VCaP (cell line): ENCODE results near the gene PKM.

Experiments used
- H3K27ac ChIP-seq: fragments of 450-650 bp; 2 replicates; pipeline ENCODE4 v1.5.1; 2017
- CTCF ChIP-seq: fragments of 450-650 bp; conservative IDR thresholded peaks from 2 replicates; pipeline ENCODE4 v1.5.1; 2017; ENCODE audit warnings: mild to moderate bottlenecking, moderate library complexity

The PKM gene

GRCh38 chr15:72242775-72243370 is 11.9 kb upstream of the PKM start:
- no peak overlapping the region for H3K27ac ChIP-seq
- TF ChIP-seq CTCF = no peak

GRCh38 chr15:72239652-72240051 is 8.7 kb upstream of the PKM start:
- H3K27ac ChIP-seq = no peak overlapping the region

DNA sequence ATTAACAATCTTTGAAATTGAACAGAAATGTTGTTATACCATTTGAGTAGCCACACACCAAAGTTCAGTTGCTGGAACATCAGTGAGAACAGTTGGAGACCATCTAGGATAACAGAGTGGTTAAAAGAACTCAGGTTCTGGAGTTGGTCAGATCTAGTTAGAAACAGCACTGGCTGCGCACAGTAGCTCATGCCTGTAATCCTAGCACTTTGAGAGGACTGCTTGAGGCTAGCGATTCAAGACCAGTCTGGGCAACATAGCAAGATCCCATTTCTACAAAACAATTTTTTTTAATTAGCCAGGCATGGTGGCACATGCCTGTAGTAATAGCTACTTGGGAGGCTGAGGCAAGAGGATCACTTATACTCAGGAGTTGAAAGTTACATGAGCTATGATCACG is 7.6 kb upstream of the PKM start:
- H3K27ac ChIP-seq = no peak overlapping the region
- TF ChIP-seq CTCF = no peak

More at GRCh38 chr15:72239652-72240051, 8.7 kb upstream of the PKM start:
- TF ChIP-seq CTCF = no peak

DNA sequence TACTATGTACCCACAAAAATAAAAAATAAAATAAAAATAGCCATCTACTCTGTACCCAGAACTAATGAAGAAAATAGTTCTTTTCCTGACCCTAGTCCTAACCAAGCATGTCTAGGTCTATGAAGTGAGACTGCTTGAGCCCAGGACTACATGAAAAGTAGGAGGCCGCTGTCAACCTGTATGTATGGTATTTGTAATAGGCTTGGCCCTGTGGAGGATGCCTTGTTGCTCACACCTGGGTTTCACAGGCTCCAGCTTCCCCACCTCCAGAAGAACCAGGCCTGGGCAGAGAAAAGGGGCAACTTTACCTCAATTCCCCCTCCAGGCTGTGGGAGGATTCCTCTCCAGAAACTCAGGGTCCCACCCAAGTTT is 6.8 kb upstream of the PKM start:
- TF ChIP-seq CTCF = no peak

DNA sequence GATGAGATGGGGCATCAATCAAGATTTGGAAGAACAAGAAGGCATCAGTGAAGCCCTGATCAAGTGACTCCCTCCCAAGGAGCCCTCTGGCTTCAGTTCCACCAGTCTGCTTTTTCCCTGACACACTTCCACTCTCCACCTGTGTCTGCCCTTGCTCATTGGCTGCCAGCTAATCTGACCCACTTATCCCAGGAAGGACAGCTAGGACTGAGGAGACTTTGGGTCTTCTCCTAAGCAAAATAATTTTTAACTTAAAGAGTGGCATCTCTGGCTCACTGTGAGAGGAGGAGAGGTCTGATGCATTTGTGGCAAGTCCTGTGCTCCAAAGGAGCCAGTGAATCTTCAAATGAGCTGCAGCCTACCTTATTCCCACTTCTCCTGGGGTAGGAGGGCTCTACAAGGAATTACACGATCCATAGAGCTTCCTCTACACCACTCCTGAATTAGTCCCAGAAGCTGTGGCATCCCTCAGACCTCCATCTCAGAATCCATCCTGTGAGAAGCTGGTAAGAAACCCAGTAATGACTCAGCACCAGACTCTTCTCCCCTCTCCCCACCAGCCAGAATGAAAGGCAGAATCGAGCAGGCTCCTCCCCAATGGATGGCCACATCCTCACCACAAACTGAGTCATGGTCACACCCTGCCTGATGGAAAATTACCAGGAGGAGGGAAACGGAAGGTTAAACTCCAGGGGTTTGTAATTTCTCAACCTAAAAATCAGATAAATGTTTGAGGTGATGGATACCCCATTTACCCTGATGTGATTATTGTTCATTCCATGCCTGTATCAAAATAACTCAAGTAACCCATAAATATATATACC is 6.3 kb upstream of the PKM start:
- no peak overlapping the region for H3K27ac ChIP-seq
- TF ChIP-seq CTCF = no peak

More for the DNA sequence above, 6.8 kb upstream of the PKM start:
- H3K27ac ChIP-seq = no peak overlapping the region

- no peak for TF ChIP-seq CTCF
Measured at GRCh38 chr15:72236381-72237003, 5.5 kb upstream of the PKM start.

DNA sequence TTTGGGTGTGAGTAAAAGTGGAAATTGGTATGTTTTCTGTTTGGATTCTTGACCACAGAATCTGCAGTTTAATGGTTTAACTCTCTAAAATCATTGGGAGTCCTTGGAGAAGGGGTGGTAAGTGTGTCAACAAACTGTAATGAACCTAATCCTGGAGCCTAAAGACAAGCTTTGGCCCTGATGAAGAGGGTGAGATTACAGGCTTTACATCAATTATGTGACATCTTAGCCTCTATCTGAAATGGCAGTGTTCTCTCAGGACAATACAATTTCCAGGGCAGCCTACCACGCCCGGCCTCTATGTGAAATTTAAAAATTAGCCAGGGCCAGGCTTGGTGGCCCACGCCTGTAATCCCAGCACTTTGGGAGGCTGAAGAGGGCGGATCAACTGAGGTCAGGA is 4.3 kb upstream of the PKM start:
- no peak overlapping the region for H3K27ac ChIP-seq
- TF ChIP-seq CTCF = no peak

More at GRCh38 chr15:72236381-72237003, 5.5 kb upstream of the PKM start:
- no peak overlapping the region for H3K27ac ChIP-seq
